GM12892 (cell line): ENCODE results near the gene EBLN1.

Experiments
- POLR2A ChIP-seq: IDR thresholded peaks from 2 replicates; pipeline ENCODE4 v1.6.1; 2011; ENCODE audit warnings: low read depth, low read length, control low read depth
- TAF1 ChIP-seq: IDR thresholded peaks from 2 replicates; pipeline ENCODE4 v1.6.1; 2011; ENCODE audit warnings: low read depth, mild to moderate bottlenecking, control low read depth, low read length, borderline replicate concordance

DNA sequence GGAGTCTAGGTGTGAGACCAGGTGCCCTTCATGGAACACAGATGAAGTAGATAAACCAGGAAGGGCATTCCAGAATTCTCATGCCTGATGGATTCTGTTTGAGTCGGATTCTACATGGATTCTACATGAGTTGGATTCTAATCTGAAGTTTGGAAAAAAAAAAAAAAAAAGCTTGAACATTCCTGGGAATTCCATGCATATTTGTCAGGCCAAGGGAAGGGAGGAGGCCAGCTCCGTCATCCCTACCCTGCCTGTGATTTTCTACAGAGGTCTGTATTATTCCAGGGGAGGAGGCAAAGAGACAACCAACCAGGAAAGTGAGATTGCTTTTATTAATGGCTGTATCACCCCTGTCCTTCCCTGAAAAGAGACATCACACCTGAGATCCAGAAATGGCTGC is 27.8 kb upstream of the EBLN1 start:
- no peak for TF ChIP-seq POLR2A
- no peak for TF ChIP-seq TAF1
